Central memory CD4-positive, alpha-beta T cell (primary cell): Measurements from ENCODE around the gene LMX1A.

Experiments
- DNase-seq: peaks from one replicate; pipeline ENCODE4 v3.0.0; 2022

The LMX1A gene

DNA sequence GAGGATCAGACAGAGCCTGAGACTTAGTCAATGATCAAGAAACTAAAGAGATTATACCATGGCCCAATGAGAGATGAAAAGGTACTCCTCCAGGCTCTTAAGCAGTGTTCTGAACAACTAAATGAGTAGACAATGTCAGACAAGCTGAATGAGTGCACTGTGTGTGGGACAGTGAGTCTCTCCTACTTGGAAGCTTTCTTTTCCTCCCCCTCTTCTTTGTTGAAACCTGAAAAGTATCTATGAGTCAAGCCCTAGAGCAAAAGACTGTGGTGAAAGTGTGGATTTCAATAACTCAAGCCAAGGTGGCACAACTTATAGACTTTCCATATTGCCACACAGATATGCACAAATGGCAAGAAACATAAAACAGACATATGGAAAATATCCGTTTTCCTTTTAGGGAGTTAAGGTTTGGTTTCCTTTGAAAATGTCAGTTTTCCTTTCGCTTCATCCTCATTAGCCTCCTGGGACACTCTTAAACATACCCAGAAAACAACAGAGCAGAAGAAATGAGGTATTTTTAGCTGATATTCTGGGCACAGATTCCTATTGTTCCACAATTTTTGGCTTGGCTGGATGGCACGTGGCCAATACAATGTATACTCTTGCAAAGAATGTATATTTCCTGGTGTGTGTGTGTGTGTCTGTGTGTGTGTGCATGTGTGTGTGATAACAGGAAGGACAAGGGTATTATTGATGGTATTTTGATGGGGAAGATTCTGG, 96.6 kb downstream of the LMX1A start:
- no peak for DNase-seq

GRCh38 chr1:165259236-165259635, 97.3 kb downstream of the LMX1A start:
- DNase-seq, result no peak

- DNase-seq, result no peak
Measured at GRCh38 chr1:165257969-165258459, 98.5 kb downstream of the LMX1A start.

DNA sequence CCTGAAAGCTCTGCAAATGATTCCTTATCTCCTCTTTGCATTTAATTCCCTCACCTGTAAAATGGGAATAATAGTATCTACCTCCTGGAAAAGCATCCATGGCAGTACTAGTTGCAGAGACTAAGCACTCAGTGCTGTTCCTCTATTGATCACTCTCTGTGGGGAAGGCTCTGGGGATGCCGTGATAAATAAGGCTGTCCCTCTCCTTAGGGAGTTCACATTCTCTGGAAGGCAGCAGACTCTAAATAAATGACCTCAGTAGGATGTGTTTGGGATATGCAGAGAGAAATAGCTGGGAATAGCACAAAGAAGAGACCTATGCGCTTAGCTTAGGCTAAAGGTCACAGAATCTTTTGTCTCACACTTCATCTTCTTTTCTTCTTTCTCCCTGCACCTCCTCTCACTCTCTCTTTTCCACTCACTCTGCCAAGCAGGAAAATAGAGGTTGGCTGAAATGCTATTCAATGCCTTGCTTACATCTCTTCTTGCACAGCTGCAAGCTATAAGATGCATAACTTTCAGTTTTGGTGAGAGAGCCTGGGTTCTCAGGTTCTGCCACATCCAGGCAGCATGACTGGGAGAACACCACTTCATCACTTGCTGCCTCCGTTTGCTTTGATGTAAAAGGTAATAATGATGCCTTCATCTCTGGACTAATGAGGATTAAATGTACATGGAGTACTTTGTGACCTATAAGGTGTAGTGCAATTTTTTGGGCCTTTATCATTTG, 101.5 kb downstream of the LMX1A start:
- no peak for DNase-seq

- no peak for DNase-seq
Measured at GRCh38 chr1:165254376-165254775, 102.1 kb downstream of the LMX1A start.

DNA sequence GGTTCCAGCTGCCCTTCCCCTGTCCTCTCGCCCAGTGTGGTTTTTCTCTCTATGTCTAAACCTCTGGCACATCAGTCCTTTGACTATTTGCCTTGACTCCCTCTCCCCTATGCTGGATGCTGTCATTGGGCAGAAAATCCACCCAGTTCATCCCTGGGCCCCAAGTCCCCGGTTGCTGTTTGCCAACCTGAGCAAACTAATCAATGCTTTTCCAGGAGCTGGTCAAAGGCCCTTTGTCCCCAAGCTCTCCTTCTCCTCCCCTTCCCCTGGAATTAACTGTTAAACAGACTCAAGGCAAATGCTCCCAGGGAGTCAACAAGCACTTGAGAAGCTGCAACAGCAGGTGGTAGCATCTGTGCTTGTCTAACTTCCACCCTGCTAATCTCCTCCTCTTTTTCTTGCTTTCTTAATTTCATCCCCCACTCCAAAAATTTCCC, 102.7 kb downstream of the LMX1A start:
- no peak for DNase-seq

DNA sequence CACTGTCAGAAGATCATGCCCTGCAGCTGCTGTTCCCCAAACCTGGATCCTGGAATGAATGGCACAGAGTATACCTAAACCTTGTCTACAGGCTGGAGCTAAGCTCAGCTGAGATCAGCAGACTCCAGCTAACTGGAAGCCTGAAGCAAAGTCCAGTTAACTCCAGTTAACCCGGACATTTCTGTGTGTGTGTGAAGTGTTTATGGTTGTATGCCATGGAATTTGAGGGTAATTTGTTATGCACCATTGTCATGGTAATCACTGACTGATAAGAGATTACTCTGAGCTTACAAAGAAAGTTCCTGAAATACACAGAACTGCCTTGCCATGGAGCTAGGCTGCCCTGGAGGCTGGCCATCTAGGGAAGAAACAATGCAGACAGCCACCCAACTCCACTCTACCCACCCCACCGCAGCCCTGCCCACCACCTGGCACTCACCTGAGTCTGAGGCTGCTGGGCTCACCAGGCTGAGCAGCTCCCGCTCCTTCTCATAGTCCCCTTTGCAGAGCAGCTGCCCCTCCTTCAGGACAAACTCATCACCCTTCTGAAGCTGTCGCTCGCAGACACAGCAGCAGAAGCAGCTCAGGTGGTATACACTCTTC, 107.4 kb downstream of the LMX1A start:
- DNase-seq, result no peak

GRCh38 chr1:165241952-165242351, 114.6 kb downstream of the LMX1A start:
- DNase-seq, result no peak

- DNase-seq, result no peak
Measured at GRCh38 chr1:165241321-165241720, 115.2 kb downstream of the LMX1A start.

GRCh38 chr1:165240492-165240891, 116.0 kb downstream of the LMX1A start:
- no peak for DNase-seq

- DNase-seq, result no peak
Measured at GRCh38 chr1:165239873-165240272, 116.6 kb downstream of the LMX1A start.

DNA sequence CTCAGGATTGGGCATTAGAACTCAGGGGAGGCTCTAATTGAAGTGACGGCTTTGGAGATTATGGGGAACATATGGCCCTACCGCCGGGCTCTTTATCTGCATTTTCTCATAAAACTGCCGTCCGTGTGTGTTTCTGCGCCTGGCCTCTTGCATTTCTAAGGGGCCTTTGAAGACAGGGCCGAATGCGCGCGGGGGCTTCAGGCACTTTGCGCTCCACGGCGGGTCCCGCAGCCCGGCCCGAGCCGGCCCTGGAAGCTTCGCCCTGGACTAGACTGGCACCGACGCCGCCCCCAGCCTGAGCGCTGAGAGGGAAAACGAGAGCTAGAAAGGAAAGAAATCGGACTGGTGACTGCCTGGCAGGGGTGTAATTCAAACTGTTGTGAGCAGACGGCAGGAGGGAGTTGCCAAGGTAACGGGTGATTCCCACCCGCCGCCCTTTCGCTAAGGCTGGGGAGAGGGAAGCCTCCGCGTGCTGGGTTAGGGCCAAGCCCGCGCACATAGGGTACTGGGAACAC, 120.7 kb downstream of the LMX1A start:
- no peak for DNase-seq

DNA sequence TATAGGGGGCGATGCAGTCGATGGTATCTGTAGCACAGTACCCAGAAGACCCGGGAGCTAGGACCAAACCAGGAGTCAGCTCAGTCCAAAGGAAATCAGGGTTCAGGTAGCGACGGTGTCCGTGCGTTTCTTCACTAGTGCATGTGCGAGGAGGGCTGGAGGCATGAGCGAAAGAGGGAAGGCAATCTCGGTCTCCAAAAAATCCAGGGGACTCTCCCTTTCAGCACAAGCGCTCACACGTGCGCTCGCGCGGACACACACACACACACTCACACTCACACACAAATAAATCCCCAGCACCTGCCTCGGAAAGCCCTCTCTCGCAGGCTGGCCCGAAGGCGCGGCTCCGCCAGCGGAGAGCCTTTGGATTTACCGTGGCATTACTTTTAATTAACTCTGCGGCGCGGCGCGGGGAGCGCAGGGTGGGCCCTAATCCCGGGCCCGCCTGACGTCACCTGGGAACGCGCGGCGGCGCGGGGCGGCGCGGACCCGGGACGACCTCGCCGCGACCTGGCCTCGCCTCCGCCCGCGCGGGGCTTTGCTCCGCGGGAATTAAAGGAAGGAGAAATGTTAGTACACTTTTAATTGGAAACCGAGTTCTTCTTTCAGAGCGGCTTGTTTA, 121.2 kb downstream of the LMX1A start:
- no peak for DNase-seq

DNA sequence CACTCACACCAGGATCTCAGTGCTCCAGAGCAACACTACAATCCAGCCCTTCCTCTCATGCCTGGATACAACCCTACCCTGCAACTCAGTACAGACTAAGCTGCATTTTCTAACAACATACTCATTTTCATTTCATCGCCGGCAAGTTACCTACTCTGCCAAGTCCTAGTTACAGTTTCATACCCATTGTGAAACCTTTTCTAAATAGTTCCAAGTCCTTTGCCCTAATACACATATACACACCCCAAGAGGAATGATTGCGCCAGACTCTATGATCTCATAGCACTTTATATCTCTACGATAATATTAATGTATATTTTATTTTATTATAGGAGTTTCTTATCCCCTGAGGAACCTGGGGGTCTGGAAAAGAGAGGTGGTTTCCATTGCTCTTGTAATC, 122.4 kb downstream of the LMX1A start:
- no peak for DNase-seq

- no peak for DNase-seq
Measured at GRCh38 chr1:165228676-165229075, 127.8 kb downstream of the LMX1A start.

DNA sequence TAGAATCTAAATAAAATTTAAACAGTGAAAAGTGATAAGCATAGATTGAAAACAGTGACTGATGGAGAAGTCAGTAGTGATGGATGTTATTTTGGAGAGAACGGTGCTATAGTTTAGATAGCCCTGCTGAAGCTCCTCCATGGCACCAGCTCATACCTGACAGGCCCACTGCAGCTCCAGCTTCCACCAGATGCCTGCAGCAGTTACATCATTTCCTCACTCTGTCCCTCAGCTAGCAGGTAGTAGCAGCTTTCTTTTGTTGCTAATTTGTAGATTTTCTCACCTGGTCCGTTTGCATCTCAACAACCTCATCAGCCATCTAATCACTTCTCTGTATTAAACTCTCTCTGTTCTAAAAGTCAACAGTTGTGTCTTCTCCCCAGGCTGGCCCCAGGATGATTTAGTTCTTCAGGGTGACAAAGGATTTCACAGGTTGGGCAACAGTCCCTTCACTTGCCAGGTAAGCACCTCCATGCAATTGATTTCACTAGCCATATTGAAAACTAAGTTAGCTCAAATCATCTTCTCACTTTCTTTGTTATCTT, 128.3 kb downstream of the LMX1A start:
- no peak for DNase-seq

- DNase-seq, result no peak
Measured at GRCh38 chr1:165226326-165226725, 130.2 kb downstream of the LMX1A start.

DNA sequence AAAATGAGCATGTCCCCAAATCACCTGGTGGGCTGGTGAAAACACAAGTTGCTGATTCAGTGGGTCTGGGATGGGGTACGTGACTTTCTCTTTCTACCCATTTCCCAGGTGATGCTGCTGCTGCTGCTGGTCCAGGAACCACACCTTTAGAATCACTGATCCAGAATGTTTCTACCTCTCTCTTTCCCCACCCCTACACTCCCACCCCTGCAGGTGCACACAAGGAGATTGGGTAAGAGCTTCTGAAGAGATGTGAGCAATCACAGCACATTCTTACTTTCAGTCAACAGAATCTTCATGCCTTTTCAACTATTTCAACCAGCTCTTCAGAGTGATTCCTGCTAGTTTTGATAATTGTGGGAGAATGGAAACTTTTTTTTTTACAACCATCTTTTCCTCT, 130.9 kb downstream of the LMX1A start:
- no peak for DNase-seq

GRCh38 chr1:165225062-165225461, 131.5 kb downstream of the LMX1A start:
- no peak for DNase-seq

DNA sequence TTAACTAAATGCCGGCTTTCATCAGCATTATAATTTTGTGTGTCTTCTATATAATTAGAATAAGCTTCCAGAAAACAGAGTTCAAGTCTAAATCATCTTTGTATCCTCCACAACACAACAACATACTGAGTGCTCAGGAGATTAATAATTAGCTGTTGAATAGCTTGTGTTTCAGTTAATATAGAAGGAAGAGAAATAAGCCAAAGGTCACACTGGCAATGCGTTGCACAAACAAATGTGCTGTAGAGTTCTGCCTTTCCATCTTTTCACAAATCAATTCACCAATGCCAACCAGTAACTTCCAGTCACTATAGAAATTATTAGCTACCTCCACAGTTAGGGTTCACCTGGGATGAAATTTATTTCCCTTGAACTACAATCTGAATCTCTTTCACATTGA, 132.0 kb downstream of the LMX1A start:
- no peak for DNase-seq

DNA sequence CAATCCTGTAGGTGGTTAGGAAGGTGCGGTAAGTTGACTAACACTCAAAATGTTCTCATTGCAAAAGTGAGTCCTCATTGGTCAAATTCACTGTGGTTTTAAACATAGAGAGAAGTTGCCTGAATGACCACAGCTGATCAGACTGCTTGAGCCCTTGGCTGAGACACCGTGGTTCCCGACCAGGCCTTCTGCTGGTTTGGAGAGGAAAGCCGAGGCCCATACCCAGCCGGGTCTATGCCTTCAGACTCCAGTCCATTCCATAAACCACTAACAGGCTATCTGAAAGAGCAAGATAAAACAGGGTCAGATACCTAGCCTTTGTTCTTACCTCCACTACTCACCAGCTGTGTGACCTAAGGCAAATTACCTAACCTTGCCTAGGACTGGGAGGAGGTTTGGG, 133.9 kb downstream of the LMX1A start:
- no peak for DNase-seq

GRCh38 chr1:165218731-165219130, 137.8 kb downstream of the LMX1A start:
- DNase-seq, result no peak

DNA sequence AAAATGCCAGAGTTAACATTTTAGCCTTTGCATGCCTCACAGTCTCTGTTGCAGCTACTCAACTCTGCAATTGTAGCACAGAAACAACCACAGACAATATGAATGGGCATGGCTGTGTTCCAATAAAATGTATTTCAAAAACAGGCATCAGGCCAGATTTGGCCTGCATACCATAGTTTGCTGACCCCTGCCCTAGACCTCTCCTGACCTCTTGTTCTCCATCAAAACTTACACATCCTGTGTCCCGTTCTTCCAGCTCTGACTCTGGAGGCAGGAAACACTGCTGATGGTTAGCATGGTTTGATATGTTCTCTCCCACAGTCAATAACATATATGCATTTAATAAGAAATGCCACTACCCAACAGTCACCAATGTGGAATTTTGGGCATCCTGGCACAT, 138.6 kb downstream of the LMX1A start:
- DNase-seq, result no peak
